GM19193 (cell line): Measurements from ENCODE around the gene ZNF627.

ENCODE experiments used
- POLR2A ChIP-seq: IDR thresholded peaks from 4 replicates; pipeline ENCODE4 v1.6.1; 2011; ENCODE audit not compliant: insufficient read depth, insufficient read length; ENCODE audit errors: extremely low read depth

The ZNF627 gene

GRCh38 chr19:11597202-11598102 is at the start of gene ZNF627:
Gene ZNF627, plus strand, starts transcription at chr19:11597483. Its CDS starts 145 bp downstream, at chr19:11597628.
- TF ChIP-seq POLR2A: peak; percentile 95

- no peak for TF ChIP-seq POLR2A
These were observed 49.2 kb upstream of the ZNF627 start for GRCh38 chr19:11547929-11548700.

GRCh38 chr19:11549386-11549953 is 47.8 kb upstream of the ZNF627 start:
- no peak for TF ChIP-seq POLR2A

GRCh38 chr19:11550265-11550664 is 47.0 kb upstream of the ZNF627 start:
- no peak for TF ChIP-seq POLR2A

GRCh38 chr19:11551603-11552235 is 45.6 kb upstream of the ZNF627 start:
- peak; percentile 25 for TF ChIP-seq POLR2A

GRCh38 chr19:11552666-11553372 is 44.5 kb upstream of the ZNF627 start:
- TF ChIP-seq POLR2A: no peak

- no peak for TF ChIP-seq POLR2A
These were observed 43.1 kb upstream of the ZNF627 start for GRCh38 chr19:11554160-11554559.

GRCh38 chr19:11555246-11555645 is 42.0 kb upstream of the ZNF627 start:
- TF ChIP-seq POLR2A: no peak

GRCh38 chr19:11556634-11557420 is 40.5 kb upstream of the ZNF627 start:
- no peak for TF ChIP-seq POLR2A

- peak; percentile 82 for TF ChIP-seq POLR2A
These were observed 38.1 kb upstream of the ZNF627 start, which contains the start of gene ELOF1 for GRCh38 chr19:11558881-11559828. Gene ELOF1, minus strand, starts transcription at chr19:11559230. Its CDS starts 4,883 bp downstream, at chr19:11554347.

GRCh38 chr19:11560404-11561051 is 36.8 kb upstream of the ZNF627 start:
- TF ChIP-seq POLR2A: no peak

- TF ChIP-seq POLR2A: no peak
These were observed 33.8 kb upstream of the ZNF627 start for GRCh38 chr19:11563532-11563931.
